HepG2 (cell line): ENCODE data around the gene TWNK. TPM values are rescaled to one million over a fixed set of nuclear protein-coding genes. Genes with fewer than 3 reads are reported as not detected.

Experiments used
- AGO1 ChIP-seq: fragments of 200-400 bp; formaldehyde crosslinking; IDR thresholded peaks from 2 replicates; pipeline ENCODE4 v1.6.1; 2017; ENCODE audit warnings: mild to moderate bottlenecking, low read depth, low read length, moderate library complexity; ENCODE audit not compliant: poor library complexity, severe bottlenecking
- CBFB ChIP-seq: sonication (generic); formaldehyde crosslinking; IDR thresholded peaks from 2 replicates; pipeline ENCODE4 v1.4.0; 2020; ENCODE audit warnings: missing genetic modification reagents
- CBX2 ChIP-seq, 2 experiments: fragments of 200-600 bp in 1 of 2; sonication (generic); formaldehyde crosslinking in 1 of 2; IDR thresholded peaks; 2 replicates each; pipeline versions ENCODE4 v1.7.0 to v1.8.1; 2018 to 2022; ENCODE audit warnings: low read depth in 2 of 2, low read length in 1 of 2, mild to moderate bottlenecking in 1 of 2, missing genetic modification reagents in 1 of 2
- CEBPG ChIP-seq: IDR thresholded peaks from 2 replicates; pipeline ENCODE4 v1.6.1; 2016
- EED ChIP-seq: sonication (generic); formaldehyde crosslinking; IDR thresholded peaks from 2 replicates; pipeline ENCODE4 v1.5.0; 2020; ENCODE audit warnings: mild to moderate bottlenecking, missing genetic modification reagents
- FIP1L1 ChIP-seq: fragments of 200-400 bp; formaldehyde crosslinking; IDR thresholded peaks from 2 replicates; pipeline ENCODE4 v1.6.1; 2018; ENCODE audit warnings: low read depth, mild to moderate bottlenecking, low read length, moderate library complexity, borderline replicate concordance; ENCODE audit not compliant: insufficient read depth
- FOXJ3 ChIP-seq: sonication (generic); formaldehyde crosslinking; IDR thresholded peaks from 2 replicates; pipeline ENCODE4 v1.4.0; 2020; ENCODE audit warnings: missing genetic modification reagents, mild to moderate bottlenecking, borderline replicate concordance
- KDM2A ChIP-seq: sonication (generic); formaldehyde crosslinking; IDR thresholded peaks from 2 replicates; pipeline ENCODE4 v1.4.0; 2020; ENCODE audit warnings: low read depth, missing genetic modification reagents, borderline replicate concordance
- KDM4B ChIP-seq: sonication (generic); formaldehyde crosslinking; IDR thresholded peaks from 2 replicates; pipeline ENCODE4 v1.4.0; 2020; ENCODE audit warnings: missing genetic modification reagents
- MAFF ChIP-seq: IDR thresholded peaks from 2 replicates; pipeline ENCODE4 v1.6.1; 2011; ENCODE audit warnings: low read depth, low read length, improper control_type of control experiment
- NFKB2 ChIP-seq: sonication (generic); formaldehyde crosslinking; IDR thresholded peaks from 2 replicates; pipeline ENCODE4 v1.4.0; 2020; ENCODE audit warnings: missing genetic modification reagents, borderline replicate concordance
- ONECUT2 ChIP-seq: sonication (generic); formaldehyde crosslinking; IDR thresholded peaks from 2 replicates; pipeline ENCODE4 v1.4.0; 2020; ENCODE audit warnings: missing genetic modification reagents
- RXRB ChIP-seq: IDR thresholded peaks from 2 replicates; pipeline ENCODE4 v1.6.1; 2016; ENCODE audit warnings: borderline replicate concordance, missing genetic modification reagents, missing compliant biosample characterization
- SP140L ChIP-seq: sonication (generic); formaldehyde crosslinking; IDR thresholded peaks from 2 replicates; pipeline ENCODE4 v1.4.0; 2020; ENCODE audit warnings: missing genetic modification reagents, borderline replicate concordance
- TAF15 ChIP-seq: fragments of 200-400 bp; formaldehyde crosslinking; IDR thresholded peaks from one replicate; pipeline ENCODE4 v1.6.1; 2018; ENCODE audit warnings: mild to moderate bottlenecking, low read depth, low read length; ENCODE audit not compliant: poor library complexity, severe bottlenecking
- TARDBP ChIP-seq: sonication (generic); formaldehyde crosslinking; IDR thresholded peaks from 2 replicates; pipeline ENCODE4 v1.8.0; 2022; ENCODE audit warnings: mild to moderate bottlenecking, missing genetic modification reagents
- TRIM24 ChIP-seq: sonication (generic); formaldehyde crosslinking; IDR thresholded peaks from 2 replicates; pipeline ENCODE4 v1.8.0; 2022; ENCODE audit warnings: mild to moderate bottlenecking, missing genetic modification reagents
- ZNF235 ChIP-seq: sonication (generic); formaldehyde crosslinking; IDR thresholded peaks from 2 replicates; pipeline ENCODE4 v1.8.1; 2023; ENCODE audit warnings: mild to moderate bottlenecking, missing genetic modification reagents, borderline replicate concordance
- ZNF564 ChIP-seq: sonication (generic); formaldehyde crosslinking; IDR thresholded peaks from 2 replicates; pipeline ENCODE4 v1.8.1; 2023; ENCODE audit warnings: mild to moderate bottlenecking, missing genetic modification reagents
- ZNF670 ChIP-seq: sonication (generic); formaldehyde crosslinking; IDR thresholded peaks from 2 replicates; pipeline ENCODE4 v1.8.0; 2022; ENCODE audit warnings: mild to moderate bottlenecking, missing genetic modification reagents, borderline replicate concordance
- ZNF674 ChIP-seq: sonication (generic); formaldehyde crosslinking; IDR thresholded peaks from 2 replicates; pipeline ENCODE4 v1.5.0; 2020; ENCODE audit warnings: low read depth, mild to moderate bottlenecking, missing genetic modification reagents
- ZNF678 ChIP-seq: sonication (generic); formaldehyde crosslinking; IDR thresholded peaks from 2 replicates; pipeline ENCODE4 v1.4.0; 2020; ENCODE audit warnings: mild to moderate bottlenecking, missing genetic modification reagents
- ZNF768 ChIP-seq: sonication (generic); formaldehyde crosslinking; IDR thresholded peaks from 2 replicates; pipeline ENCODE4 v1.4.0; 2020; ENCODE audit warnings: missing genetic modification reagents
- polyA plus RNA-seq, 8 experiments: library from polyadenylated mRNA; depleted of rRNA in 3 of 8; stranded (reverse) in 7 of 8; unstranded in 1 of 8; fragments of >200 nt; fragmentation: Illumina TruSeq in 4 of 8; extraction: Trizol in 4 of 8; gene quantifications; 2 replicates each; pipeline versions ENCODE4 v1.2.1 to v1.2.3, GENCODE V29; 2011 to 2016; ENCODE audit warnings: low read depth in 4 of 8, missing spikeins in 1 of 8, mixed read lengths in 1 of 8; ENCODE audit not compliant: insufficient read depth in 1 of 8
- total RNA-seq, 5 experiments: library from RNA; depleted of rRNA; stranded (reverse); fragments of >200 nt; fragmentation: Illumina TruSeq; extraction: Trizol; gene quantifications; 2 replicates each; pipeline ENCODE4 v1.2.3, GENCODE V29; 2016; ENCODE audit warnings: low read depth in 1 of 5
- TF ChIP-seq, protein P1 (sequence below): IDR thresholded peaks from 2 replicates; pipeline ENCODE4 v1.6.1; 2016; ENCODE audit warnings: mild to moderate bottlenecking
- TF ChIP-seq, protein P2 (sequence below): sonication (generic); formaldehyde crosslinking; IDR thresholded peaks from 2 replicates; pipeline ENCODE4 v1.5.0; 2020; ENCODE audit warnings: mild to moderate bottlenecking, low read depth, missing genetic modification reagents, borderline replicate concordance
- TF ChIP-seq, protein P3 (sequence below): sonication (generic); formaldehyde crosslinking; IDR thresholded peaks from 2 replicates; pipeline ENCODE4 v1.5.0; 2020; ENCODE audit warnings: mild to moderate bottlenecking, missing genetic modification reagents

TWNK gene
- total and polyA plus RNA-seq, 2 of the 13 experiments (the other 11 are each of a cell fraction or from before 2014, with no cell fraction given) = 10.7 to 16.5 TPM

DNA sequence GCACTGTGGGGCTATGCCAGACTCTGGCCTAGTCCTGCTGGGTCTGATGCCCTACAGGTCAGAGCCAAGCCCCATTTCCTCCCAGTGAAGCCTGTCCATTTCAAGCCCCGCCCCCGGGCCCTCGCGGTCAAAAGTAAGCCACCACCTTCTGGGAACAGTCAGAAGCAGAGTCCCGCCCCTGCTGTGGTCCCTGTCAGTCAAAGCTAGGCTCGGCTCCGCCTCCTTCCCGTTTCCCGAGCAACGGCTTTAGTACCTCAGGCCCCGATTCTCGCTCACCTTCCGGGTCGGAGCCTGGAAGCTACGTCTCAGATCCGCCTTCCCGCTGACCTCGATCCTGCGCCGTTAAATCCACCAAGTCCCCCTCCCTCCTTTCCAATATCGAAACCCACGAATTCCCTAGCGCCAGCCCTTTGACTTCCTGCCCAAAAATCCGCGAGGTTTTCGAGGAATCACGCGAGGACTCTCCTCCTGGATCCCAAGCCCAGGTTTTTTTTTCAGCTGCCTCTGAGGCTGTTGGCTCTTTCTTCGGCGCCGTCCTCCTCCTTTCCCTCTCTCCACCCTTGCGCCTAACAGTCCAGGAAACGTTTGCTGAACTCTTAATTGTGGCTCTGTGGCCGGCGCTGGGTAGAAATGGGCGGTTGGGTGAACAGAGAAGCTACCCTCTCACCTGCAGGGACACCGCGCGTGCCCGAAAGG is 55.5 kb downstream of the TWNK start (continued):
- TF ChIP-seq, protein P1, sequence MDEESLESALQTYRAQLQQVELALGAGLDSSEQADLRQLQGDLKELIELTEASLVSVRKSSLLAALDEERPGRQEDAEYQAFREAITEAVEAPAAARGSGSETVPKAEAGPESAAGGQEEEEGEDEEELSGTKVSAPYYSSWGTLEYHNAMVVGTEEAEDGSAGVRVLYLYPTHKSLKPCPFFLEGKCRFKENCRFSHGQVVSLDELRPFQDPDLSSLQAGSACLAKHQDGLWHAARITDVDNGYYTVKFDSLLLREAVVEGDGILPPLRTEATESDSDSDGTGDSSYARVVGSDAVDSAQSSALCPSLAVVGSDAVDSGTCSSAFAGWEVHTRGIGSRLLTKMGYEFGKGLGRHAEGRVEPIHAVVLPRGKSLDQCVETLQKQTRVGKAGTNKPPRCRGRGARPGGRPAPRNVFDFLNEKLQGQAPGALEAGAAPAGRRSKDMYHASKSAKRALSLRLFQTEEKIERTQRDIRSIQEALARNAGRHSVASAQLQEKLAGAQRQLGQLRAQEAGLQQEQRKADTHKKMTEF (CRISPR knock-in tag) = peak; percentile 80
- TF ChIP-seq ZNF235 (no peak), CBFB (CRISPR knock-in tag) (no peak), ZNF564 (CRISPR knock-in tag) (no peak), AGO1 (peak; percentile 42), FOXJ3 (CRISPR knock-in tag) (no peak), TARDBP (CRISPR knock-in tag) (no peak), KDM2A (peak; percentile 72), RXRB (peak; percentile 45; the same call in 1 of the 2 replicates), CBX2 (IDR thresholded peaks at IDR 0.05; ENCODE audit: low read depth, low read length) (no peak), CBX2 (CRISPR knock-in tag; IDR thresholded peaks at IDR 0.05; ENCODE audit: low read depth) (no peak), NFKB2 (CRISPR knock-in tag) (0 out of 2 replicates have a peak, but pooled peaks have one; percentile 29), ONECUT2 (CRISPR knock-in tag) (no peak), CEBPG (CRISPR knock-in tag) (no peak), SP140L (no peak), ZNF670 (no peak), EED (no peak), TRIM24 (no peak), TAF15 (no peak), MAFF (no peak), FIP1L1 (no peak), ZNF768 (CRISPR knock-in tag) (peak; percentile 44; the same call in 1 of the 2 replicates), ZNF678 (CRISPR knock-in tag) (no peak), ZNF674 (CRISPR knock-in tag) (no peak), KDM4B (no peak)
- TF ChIP-seq, protein P2, sequence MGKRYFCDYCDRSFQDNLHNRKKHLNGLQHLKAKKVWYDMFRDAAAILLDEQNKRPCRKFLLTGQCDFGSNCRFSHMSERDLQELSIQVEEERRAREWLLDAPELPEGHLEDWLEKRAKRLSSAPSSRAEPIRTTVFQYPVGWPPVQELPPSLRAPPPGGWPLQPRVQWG (CRISPR knock-in tag) = no peak
- TF ChIP-seq, protein P3, sequence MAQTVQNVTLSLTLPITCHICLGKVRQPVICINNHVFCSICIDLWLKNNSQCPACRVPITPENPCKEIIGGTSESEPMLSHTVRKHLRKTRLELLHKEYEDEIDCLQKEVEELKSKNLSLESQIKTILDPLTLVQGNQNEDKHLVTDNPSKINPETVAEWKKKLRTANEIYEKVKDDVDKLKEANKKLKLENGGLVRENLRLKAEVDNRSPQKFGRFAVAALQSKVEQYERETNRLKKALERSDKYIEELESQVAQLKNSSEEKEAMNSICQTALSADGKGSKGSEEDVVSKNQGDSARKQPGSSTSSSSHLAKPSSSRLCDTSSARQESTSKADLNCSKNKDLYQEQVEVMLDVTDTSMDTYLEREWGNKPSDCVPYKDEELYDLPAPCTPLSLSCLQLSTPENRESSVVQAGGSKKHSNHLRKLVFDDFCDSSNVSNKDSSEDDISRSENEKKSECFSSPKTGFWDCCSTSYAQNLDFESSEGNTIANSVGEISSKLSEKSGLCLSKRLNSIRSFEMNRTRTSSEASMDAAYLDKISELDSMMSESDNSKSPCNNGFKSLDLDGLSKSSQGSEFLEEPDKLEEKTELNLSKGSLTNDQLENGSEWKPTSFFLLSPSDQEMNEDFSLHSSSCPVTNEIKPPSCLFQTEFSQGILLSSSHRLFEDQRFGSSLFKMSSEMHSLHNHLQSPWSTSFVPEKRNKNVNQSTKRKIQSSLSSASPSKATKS = no peak
